Adrenal gland (tissue), 12 donors: ENCODE measurements around the gene PXN. TPM values are rescaled to one million over a fixed set of nuclear protein-coding genes. Genes with fewer than 3 reads are reported as not detected.

Source experiments
- DNase-seq, 7 donors: peaks; one replicate each; pipeline ENCODE4 v3.0.0-alpha.2; 2019 to 2020
- H3K27ac ChIP-seq, 5 donors: fragments of 200-600 bp; sonication (generic) in 4 of 5; 1 replicate in 3 of 5; 2 replicates in 2 of 5; pipeline versions ENCODE4 v1.5.1 to v1.8.0; 2016 to 2020; ENCODE audit warnings: mild to moderate bottlenecking in 1 of 5
- H3K27me3 ChIP-seq: fragments of 200-600 bp; 2 replicates; pipeline ENCODE4 v1.8.0; 2021
- H3K36me3 ChIP-seq, 2 donors: fragments of 200-600 bp; replicated peaks in 1 of 2; 1 replicate in 1 of 2; 2 replicates in 1 of 2; pipeline versions ENCODE4 v1.5.1 to v1.8.0; 2018 to 2022
- H3K4me1 ChIP-seq, 2 donors: fragments of 200-600 bp; replicated peaks in 1 of 2; 1 replicate in 1 of 2; 2 replicates in 1 of 2; pipeline versions ENCODE4 v1.5.1 to v1.8.0; 2018 to 2021
- H3K4me3 ChIP-seq, 4 donors: fragments of 200-600 bp; sonication (generic) in 3 of 4; one replicate each; pipeline ENCODE4 v1.5.1; 2016 to 2018
- H3K9me3 ChIP-seq, 3 donors: fragments of 200-600 bp; sonication (generic) in 1 of 3; replicated peaks in 1 of 3; 1 replicate in 2 of 3; 2 replicates in 1 of 3; pipeline versions ENCODE4 v1.5.1 to v1.8.0; 2016 to 2021
- POLR2A ChIP-seq, 2 donors: fragments of 450-650 bp; IDR thresholded peaks; one replicate each; pipeline ENCODE4 v1.6.1; 2017; ENCODE audit warnings: antibody characterized with exemption in 2 of 2, mild to moderate bottlenecking in 2 of 2, moderate library complexity in 1 of 2
- WGBS, 4 donors: extraction: QIAGEN DNeasy Blood & Tissue Kit in 2 of 4; methylation state at CpG; one replicate each; pipeline versions ENCODE4 v1.1.5 to v1.1.7; 2013 to 2017; 5-methylcytosine and 5-hydroxymethylcytosine counted together
- intact Hi-C, 2 donors: fragments of 100-400 bp; cut with DNase I; formaldehyde crosslinking; loops; one replicate each; pipeline versions ENCODE4 v1.14.1 to v1.15.0; 2022 to 2023
- polyA plus RNA-seq, 3 donors: library from polyadenylated mRNA; stranded (reverse); fragments of 200-250 nt in 2 of 3; fragments of 350-450 nt in 1 of 3; fragmentation: Illumina TruSeq in 1 of 3; extraction: RNeasy Lipid Tissue Mini Kit (QIAGEN cat#74804) in 1 of 3; gene quantifications; one replicate each; pipeline ENCODE4 v1.2.3, GENCODE V29; 2013 to 2014
- total RNA-seq, 9 donors: library from RNA; depleted of rRNA in 4 of 9; stranded (reverse); fragments of >200 nt in 4 of 9; fragments of 120-200 nt in 1 of 9; fragmentation: NEBNext Ultra II Directional in 1 of 9; extraction: Animal tissue kit (Norgen Biotek cat#: 25700) in 1 of 9; gene quantifications; one replicate each; pipeline versions ENCODE4 v1.1.0 to v1.2.4, GENCODE V29; 2013 to 2023
- TF ChIP-seq, protein P1 (sequence below), 6 experiments: fragments of 450-650 bp in 4 of 6; fragments of 200-600 bp in 2 of 6; sonication (generic) in 1 of 6; IDR thresholded peaks; 1 replicate in 5 of 6; 2 replicates in 1 of 6; pipeline versions ENCODE4 v1.5.1 to v1.8.0; 2016 to 2021; ENCODE audit warnings: antibody characterized with exemption in 6 of 6, mild to moderate bottlenecking in 2 of 6, moderate library complexity in 1 of 6
- donor health status: healthy with polysubstance abuse.
- donor health status: Bipolar disorder and iron deficiency.
- donor health status: DM: yes; HTN: yes; CAD: no.
- donor health status: DM: no; HTN: no; CAD: no.
- donor health status: DM: no; HTN: no; CAD: no.
- donor health status: DM: yes; HTN: yes; CAD: no.

The PXN gene
- total and polyA plus RNA-seq, 12 donors, result 12.5 to 156 (median 92.4) TPM

DNA sequence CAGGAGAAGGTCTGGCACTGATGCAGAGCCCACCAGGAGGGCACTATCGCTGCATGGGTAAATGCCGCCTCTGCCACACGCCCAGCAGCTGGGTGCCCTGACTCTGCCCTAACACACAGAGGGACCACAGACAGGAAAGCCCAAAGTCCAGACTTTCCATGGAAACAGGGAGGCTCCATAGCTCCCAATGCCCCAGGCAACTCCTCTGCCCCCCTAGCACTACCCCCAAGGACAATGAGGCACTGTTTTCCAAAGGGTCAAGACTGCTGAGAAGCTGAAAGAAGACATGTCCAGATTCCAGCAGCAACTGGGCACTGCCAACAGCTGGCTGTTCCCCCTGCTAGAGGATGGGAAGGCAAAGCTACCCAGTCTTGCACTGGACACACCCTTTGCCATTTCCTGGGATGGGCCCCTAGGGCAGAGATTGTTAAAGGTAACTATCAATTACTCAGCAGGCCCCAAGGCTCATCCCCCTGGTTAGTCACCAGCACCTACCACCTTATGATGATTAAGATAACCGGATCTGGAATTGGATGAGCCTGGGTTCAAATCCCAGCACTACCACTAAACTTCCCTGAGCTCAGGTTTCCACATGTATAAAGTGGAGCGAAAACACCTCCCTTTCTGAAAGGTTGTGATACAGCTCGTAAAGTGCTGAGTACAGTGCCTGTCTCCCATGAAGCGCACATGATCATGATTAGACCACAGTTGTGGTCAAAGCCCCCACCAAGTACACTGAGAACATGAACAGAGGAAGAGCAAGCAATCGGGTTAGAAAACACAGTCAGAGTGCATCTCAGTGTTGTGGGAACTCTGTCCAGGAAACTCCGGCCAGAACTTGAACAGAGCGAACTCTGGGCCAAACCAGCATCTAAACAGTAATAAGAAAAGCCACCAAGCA lies 3.3 kb downstream of the PXN start:
- no peaks in the 10 kb centered on the region for H3K9me3 ChIP-seq
- no peaks in the 10 kb centered on the region for H3K36me3 ChIP-seq
- H3K4me1 ChIP-seq, result peaks cover 49 to 74% of the 10 kb centered on the region in 2 donors
- peak overlapping the region in 1 of 4 donors; percentile 90 for H3K4me3 ChIP-seq
- TF ChIP-seq, protein P1, sequence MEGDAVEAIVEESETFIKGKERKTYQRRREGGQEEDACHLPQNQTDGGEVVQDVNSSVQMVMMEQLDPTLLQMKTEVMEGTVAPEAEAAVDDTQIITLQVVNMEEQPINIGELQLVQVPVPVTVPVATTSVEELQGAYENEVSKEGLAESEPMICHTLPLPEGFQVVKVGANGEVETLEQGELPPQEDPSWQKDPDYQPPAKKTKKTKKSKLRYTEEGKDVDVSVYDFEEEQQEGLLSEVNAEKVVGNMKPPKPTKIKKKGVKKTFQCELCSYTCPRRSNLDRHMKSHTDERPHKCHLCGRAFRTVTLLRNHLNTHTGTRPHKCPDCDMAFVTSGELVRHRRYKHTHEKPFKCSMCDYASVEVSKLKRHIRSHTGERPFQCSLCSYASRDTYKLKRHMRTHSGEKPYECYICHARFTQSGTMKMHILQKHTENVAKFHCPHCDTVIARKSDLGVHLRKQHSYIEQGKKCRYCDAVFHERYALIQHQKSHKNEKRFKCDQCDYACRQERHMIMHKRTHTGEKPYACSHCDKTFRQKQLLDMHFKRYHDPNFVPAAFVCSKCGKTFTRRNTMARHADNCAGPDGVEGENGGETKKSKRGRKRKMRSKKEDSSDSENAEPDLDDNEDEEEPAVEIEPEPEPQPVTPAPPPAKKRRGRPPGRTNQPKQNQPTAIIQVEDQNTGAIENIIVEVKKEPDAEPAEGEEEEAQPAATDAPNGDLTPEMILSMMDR (IDR thresholded peaks at IDR 0.05), result no peak
- TF ChIP-seq POLR2A (IDR thresholded peaks at IDR 0.05), result no peak
- WGBS, 4 donors, result 60 to 65% (median 61%) methylated on average over 7 to 10 of the region's 10 CpGs
- H3K27ac ChIP-seq, result peak overlapping the region in 4 of 5 donors; percentile 0 to 98 (median 90)
- DNase-seq, result no peak
- no peaks in the 10 kb centered on the region for H3K27me3 ChIP-seq
- intact Hi-C loops, result no loop called here

DNA sequence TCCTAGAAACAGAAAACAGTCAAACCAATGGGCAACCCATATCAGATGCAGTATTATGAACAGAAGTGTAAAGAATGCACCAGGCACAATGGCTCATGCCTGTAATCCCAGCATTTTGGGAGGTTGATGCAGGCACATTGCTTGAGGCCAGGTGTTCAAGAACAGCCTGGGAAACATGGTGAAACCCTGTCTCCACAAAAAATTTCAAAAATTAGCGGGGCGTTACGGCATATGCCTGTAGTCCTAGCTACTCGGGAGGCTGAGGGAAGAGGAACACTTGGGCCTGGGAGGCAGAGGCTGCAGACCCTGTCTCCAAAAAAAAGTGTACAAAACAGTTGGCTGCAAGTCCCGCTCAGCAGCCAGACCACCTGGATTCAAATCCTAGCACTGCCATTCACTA lies 4.9 kb downstream of the PXN start:
- TF ChIP-seq POLR2A (IDR thresholded peaks at IDR 0.05), result no peak
- TF ChIP-seq, protein P1 (IDR thresholded peaks at IDR 0.05), result no peak
- WGBS, 4 donors, result 91 to 96% (median 95%) methylated on average over 5 of the region's 5 CpGs
- Histone ChIP-seq H3K36me3 (peaks cover 0 to under 1% of the 10 kb centered on the region in 2 donors), H3K4me1 (peaks cover 57 to 86% of the 10 kb centered on the region in 2 donors), H3K4me3 (no peak overlapping the region), H3K27me3 (no peaks in the 10 kb centered on the region), H3K27ac (peak overlapping the region in 1 of 5 donors; percentile 26), H3K9me3 (no peaks in the 10 kb centered on the region)
- DNase-seq, result no peak
- intact Hi-C loops, result no loop called here

DNA sequence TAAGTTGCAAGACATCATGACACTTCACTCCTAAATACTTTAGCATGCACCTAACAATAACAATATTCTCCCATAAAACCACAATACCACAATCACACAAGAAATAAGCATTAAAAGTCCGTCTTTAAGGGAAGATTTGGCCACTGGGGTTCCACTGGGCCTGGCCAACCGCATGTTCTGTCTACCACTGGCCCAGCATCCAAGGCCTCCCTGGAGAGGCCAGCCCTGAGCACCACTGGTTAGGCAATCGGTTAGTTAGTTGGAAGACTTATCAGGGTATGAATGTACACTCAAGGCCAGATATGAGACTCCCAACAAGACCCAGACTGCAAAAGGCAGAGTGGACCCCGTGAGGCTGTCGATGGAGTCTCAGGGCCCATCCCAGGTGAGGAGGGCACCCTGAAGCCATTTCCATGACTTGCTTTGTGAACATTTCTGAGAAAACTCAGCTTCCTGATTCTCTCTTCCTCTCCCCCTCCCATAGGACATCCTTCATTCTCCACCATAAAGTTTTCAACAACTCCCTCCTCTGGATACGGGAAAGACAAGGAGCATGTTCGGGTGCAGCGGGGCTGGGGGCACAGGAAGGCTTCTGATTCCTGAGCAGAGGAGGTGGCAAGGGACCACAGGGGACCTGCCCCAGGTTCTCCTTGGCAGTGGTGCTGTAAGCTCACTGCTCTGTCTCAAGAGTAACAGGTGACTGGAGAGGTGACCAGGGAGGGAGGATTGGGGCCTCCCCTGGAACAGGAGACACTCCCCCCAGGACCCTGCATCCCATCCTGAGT lies 5.9 kb downstream of the PXN start:
- no peaks in the 10 kb centered on the region for H3K9me3 ChIP-seq
- no peak overlapping the region for H3K4me3 ChIP-seq
- no peak for TF ChIP-seq POLR2A (IDR thresholded peaks at IDR 0.05)
- TF ChIP-seq, protein P1 (IDR thresholded peaks at IDR 0.05), result no peak
- no peaks in the 10 kb centered on the region for H3K27me3 ChIP-seq
- 52 to 69% (median 58%) methylated on average over 7 to 8 of the region's 8 CpGs for WGBS, 4 donors
- H3K36me3 ChIP-seq, result peaks cover 0 to 7% of the 10 kb centered on the region in 2 donors
- peak in 4 of 7 donors; percentile 53 to 64 (median 61) for DNase-seq
- peaks cover 57 to 91% of the 10 kb centered on the region in 2 donors for H3K4me1 ChIP-seq
- intact Hi-C loops, result no loop called here
- peak overlapping the region in 4 of 5 donors; percentile 14 to 91 (median 72) for H3K27ac ChIP-seq

DNA sequence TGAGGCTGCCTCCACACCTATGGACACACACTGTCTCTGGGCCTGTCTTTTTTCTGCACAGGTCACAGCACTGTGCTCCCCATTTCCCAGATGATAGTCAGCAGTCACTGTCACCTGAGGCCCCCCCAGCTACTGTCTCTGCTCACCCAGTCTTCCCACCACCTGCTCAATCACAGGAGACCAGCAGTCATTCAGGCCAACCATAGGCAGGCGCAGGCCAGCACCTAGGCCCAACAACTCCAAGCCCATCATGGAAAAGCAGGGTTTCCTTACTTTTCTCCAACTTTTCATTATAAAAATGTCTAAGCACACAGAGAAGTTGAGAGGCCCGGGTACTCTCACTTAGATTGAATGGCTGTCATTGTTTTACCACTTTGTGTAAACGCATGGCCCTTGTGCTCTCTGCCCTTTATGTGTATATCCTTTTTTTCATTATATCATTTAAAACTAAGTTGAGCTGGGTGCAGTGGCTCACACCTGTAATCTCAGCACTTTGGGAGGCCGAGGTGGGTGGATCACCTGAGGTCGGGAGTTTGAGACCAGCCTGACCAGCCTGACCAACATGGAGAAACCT lies 7.1 kb downstream of the PXN start:
- peaks cover 0 to 7% of the 10 kb centered on the region in 2 donors for H3K36me3 ChIP-seq
- H3K9me3 ChIP-seq, result no peaks in the 10 kb centered on the region
- peaks cover 48 to 83% of the 10 kb centered on the region in 2 donors for H3K4me1 ChIP-seq
- DNase-seq, result no peak
- no peaks in the 10 kb centered on the region for H3K27me3 ChIP-seq
- TF ChIP-seq POLR2A (IDR thresholded peaks at IDR 0.05), result no peak
- TF ChIP-seq, protein P1 (IDR thresholded peaks at IDR 0.05), result no peak
- 92 to 94% (median 93%) methylated on average over 4 to 5 of the region's 5 CpGs for WGBS, 4 donors
- peak overlapping the region in 3 of 5 donors; percentile 74 to 91 (median 87) for H3K27ac ChIP-seq
- H3K4me3 ChIP-seq, result no peak overlapping the region
- intact Hi-C loops, result no loop called here
